SK-N-SH (cell line): ENCODE data around the gene SERBP1.

ENCODE experiments used
- CHD2 ChIP-seq: fragments of 150-350 bp; IDR thresholded peaks from 2 replicates; pipeline ENCODE4 v1.6.1; 2018; ENCODE audit warnings: low read length; ENCODE audit not compliant: partially characterized antibody
- CTCF ChIP-seq: fragments of 200-600 bp; sonication (generic); IDR thresholded peaks from 2 replicates; pipeline ENCODE4 v1.6.1; 2017; ENCODE audit warnings: antibody characterized with exemption, mild to moderate bottlenecking, moderate library complexity
- FOSL2 ChIP-seq: IDR thresholded peaks from 2 replicates; pipeline ENCODE4 v1.4.0; 2012; ENCODE audit warnings: low read depth, mild to moderate bottlenecking, moderate library complexity, borderline replicate concordance
- GATA2 ChIP-seq: sonication (generic); formaldehyde crosslinking; IDR thresholded peaks from 2 replicates; pipeline ENCODE4 v1.5.0; 2020; ENCODE audit warnings: mild to moderate bottlenecking, missing genetic modification reagents
- IRF3 ChIP-seq: fragments of 150-350 bp; IDR thresholded peaks from 2 replicates; pipeline ENCODE4 v1.6.1; 2016; ENCODE audit warnings: mild to moderate bottlenecking, low read depth, low read length
- JUND ChIP-seq: IDR thresholded peaks from 2 replicates; pipeline ENCODE4 v1.4.0; 2012
- MAX ChIP-seq: IDR thresholded peaks from 2 replicates; pipeline ENCODE4 v1.4.0; 2012; ENCODE audit warnings: low read depth
- MXI1 ChIP-seq: IDR thresholded peaks from 2 replicates; pipeline ENCODE4 v1.6.1; 2012; ENCODE audit warnings: mild to moderate bottlenecking, low read depth, low read length, improper control_type of control experiment
- NRF1 ChIP-seq: IDR thresholded peaks from 2 replicates; pipeline ENCODE4 v1.6.1; 2012; ENCODE audit warnings: low read depth, mild to moderate bottlenecking, low read length
- RFX5 ChIP-seq: IDR thresholded peaks from 2 replicates; pipeline ENCODE4 v1.6.1; 2012; ENCODE audit warnings: mild to moderate bottlenecking, improper control_type of control experiment, low read length
- RXRA ChIP-seq: IDR thresholded peaks from 2 replicates; pipeline ENCODE4 v1.4.0; 2012; ENCODE audit warnings: low read depth, mild to moderate bottlenecking, borderline replicate concordance
- USF2 ChIP-seq: fragments of 150-350 bp; IDR thresholded peaks from 2 replicates; pipeline ENCODE4 v1.6.1; 2017; ENCODE audit warnings: antibody characterized with exemption, low read length, low read depth, borderline replicate concordance
- ZBTB33 ChIP-seq: IDR thresholded peaks from 2 replicates; pipeline ENCODE4 v1.4.0; 2012; ENCODE audit warnings: low read depth, borderline replicate concordance

- TF ChIP-seq CTCF = no peak
- TF ChIP-seq NRF1 = no peak
- TF ChIP-seq GATA2 (CRISPR knock-in tag) = no peak
- no peak for TF ChIP-seq RFX5
- TF ChIP-seq CHD2 = no peak
- TF ChIP-seq IRF3 = no peak
- TF ChIP-seq MAX = no peak
- no peak for TF ChIP-seq FOSL2
- no peak for TF ChIP-seq JUND
- TF ChIP-seq RXRA = no peak
- no peak for TF ChIP-seq USF2
- TF ChIP-seq MXI1 = no peak
- no peak for TF ChIP-seq ZBTB33
Observed at GRCh38 chr1:67368046-67368514, 62.1 kb downstream of the SERBP1 start.
